GM19455 (cell line): ENCODE measurements around the gene ZNF280A.
A peak's percentile ranks its signal among the peaks of the same experiment; 100 is the strongest.
"Not testable (repeated sequence)": the region's sequence is repeated elsewhere in the genome, so short reads cannot be mapped to it uniquely, and the experiment has no call there.

Experiments used
- ATAC-seq: cut with Tn5 transposase; IDR thresholded peaks from one replicate; pipeline ENCODE4 v1.9.1; 2021; ENCODE audit not compliant: unreplicated experiment

Gene ZNF280A

DNA sequence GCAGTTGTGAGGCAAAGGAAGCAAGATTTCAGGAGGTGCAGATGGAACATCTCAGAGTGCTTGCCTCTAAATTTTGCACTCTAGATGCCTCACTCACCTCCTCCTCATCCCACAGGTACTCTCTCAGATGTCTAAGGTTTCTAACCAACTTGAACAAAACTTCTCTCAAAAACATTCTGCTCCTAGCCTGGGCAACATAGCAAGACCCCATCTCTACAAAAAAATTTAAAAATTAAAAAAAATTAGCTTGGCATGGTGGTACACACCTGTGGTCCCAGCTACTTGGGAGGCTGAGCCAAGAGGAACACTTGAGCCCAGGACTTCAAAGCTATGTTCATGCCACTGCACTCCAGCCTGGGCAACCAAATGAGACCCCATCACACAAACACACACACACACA, 4.2 kb downstream of the ZNF280A start:
- no peak for ATAC-seq

DNA sequence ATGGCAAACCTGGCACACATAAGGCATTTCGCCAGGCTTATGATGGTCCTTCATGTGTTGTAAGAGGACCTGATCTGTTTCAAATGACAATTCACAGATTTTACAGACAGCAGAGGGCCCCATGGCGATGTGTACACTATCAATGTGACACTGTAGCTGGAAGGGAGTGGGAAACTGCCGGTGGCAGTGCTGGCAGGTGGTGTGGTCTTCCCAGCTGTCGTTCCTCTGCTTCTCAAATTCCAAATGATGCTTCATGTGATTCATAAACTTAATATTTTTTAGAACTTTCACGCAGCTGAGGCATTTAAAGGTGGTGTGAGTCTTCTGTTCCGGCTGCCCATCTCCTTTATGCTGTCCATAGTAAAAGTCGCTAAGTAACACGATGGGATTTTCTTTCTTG, 5.6 kb downstream of the ZNF280A start:
- not testable (repeated sequence) for ATAC-seq

DNA sequence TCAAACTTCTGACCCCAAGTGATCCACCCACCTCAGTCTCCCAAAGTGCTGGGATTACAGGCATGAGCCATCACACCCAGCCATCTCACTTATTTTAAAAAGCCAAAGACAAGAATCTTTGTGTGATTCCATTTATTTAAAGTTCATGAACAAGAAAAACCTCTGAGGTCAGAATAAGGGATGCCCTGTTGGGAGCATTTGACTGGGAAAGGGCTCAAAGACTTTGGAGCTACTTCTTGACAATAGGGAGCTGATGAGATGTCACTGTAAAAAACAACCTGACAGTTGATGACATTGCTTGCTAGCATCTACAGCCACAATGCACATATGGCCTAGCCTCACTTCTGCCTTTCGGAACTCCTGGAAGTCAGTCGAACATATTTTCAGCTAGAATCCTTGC, 6.5 kb downstream of the ZNF280A start:
- ATAC-seq: no peak

DNA sequence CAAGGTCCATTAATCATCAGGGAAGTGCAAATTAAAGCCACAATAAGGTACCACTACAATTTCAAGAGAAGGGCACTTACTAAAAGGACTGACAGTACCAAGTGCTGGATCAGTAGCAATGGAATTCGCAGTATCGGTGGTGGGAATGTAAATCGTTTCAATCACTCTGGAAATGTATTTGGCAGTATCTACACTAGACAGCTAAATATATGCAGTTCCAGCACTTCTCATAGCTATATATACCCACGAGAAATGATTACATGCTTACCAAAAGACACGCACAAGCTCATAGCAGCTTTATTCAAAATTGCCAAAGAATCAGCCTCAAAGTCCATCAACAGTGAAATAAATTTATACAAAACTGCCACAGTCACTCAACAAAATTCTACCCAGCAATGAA, 7.1 kb downstream of the ZNF280A start:
- ATAC-seq: no peak

DNA sequence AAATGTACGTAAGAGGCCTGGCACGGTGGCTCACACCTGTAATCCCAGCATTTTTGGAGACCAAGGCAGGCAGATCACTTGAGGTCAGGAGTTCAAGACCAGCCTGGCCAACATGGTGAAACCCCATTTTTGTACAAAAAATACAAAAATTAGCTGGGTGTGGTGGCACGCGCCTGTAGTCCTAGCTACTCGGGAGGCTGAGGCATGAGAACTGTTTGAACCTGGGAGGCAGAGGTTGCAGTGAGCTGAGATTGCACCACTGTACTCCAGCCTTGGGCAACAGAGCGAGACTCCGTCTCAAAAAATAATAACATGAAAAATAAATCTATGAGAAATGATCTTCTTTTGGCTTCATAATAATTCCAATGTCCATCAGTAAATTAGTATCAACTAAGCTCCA, 9.2 kb downstream of the ZNF280A start:
- not testable (repeated sequence) for ATAC-seq

DNA sequence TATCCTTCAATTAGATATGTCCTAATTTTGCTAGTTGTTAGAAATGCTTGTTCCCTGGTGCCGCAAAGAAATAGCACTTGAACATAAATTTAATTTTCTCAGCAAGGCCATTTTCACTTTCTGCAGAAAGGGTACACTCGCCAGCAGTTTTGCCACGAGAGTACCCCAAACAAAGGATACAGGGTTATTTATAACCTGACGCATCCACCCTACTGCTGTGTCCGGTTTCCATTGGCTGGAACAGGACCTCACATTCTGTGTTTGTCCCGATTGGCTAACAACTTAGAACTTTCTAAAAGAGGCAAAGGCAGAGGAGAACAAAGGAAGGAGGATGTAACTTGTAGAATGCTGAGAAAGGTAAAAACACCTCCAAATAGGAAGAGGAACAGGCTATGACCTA, 10.2 kb downstream of the ZNF280A start:
- ATAC-seq: not testable (repeated sequence)

DNA sequence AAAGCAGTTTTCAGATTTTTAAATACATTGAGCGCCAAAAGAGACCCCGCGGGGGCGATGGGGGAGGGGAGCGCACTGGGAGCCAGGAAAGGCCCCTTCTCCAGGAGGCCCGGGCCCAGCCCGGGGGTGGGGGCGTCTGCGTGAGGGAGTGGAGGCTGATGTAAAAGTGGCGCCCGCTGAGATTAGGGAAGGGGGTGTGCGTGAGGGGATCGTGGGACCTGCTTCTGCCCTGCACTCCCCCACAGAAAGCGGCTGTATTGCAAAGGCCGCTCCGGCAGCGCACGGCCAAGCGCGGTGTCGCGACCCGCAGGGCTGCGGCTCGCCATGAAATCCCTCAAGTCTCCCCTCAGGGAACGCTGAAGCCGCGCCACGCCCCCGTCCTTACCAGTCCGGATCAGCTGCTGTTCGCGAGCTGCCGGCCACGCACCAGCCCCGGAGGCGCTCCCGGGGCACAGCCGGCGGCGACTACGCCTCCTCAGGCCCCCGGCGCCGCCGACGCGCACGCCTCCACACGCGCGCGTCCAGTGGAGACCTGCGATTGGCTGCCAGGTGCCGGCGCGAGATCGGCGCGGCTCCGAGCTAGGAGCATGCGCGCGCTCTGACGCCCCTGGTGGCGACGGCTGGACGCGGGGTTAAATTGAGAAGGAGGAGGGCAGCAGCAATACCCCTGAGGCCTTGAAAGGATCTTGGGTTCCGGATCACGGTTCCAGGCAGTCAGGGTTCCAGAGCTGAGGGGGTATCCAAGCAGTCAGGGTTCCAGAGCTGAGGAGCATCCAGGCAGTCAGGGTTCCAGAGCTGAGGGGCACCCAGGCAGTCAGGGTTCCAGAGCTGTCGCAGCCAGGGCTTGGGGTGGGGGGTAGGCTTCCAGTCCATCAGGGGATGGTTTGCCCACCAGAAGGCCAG, 11.5 kb downstream of the ZNF280A start, which contains the start of gene ZNF280B:
ZNF280B (minus strand) TSS at position 469 of the 903 bp plus-strand sequence. CDS start 19,344 bp downstream, outside the sequence.
- ATAC-seq: peak; percentile 93

DNA sequence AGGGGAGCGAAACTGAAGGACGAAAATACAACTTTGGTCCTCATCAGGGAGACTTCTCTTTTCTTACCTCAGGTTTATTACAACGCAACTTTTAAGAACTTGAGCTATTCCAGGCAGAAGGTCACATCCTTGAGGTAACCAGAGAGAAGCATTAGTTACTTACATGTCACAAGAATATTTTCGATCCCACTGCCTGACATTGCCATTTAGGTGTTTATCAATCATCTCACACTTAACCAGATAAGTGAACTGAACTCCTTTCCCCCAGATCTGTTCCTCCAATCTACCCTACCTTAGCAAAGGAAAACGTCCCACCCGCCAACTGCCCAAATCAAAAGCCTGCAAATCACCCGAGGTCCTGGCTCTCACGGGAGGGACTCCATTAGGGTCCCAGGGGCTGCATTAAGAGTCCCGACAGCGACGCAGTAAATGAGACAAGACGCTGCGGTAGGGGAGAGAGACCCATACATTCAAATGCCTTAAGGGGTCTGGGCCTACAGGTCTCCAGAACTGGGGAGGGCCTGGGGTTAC, 12.3 kb downstream of the ZNF280A start:
- ATAC-seq: no peak

DNA sequence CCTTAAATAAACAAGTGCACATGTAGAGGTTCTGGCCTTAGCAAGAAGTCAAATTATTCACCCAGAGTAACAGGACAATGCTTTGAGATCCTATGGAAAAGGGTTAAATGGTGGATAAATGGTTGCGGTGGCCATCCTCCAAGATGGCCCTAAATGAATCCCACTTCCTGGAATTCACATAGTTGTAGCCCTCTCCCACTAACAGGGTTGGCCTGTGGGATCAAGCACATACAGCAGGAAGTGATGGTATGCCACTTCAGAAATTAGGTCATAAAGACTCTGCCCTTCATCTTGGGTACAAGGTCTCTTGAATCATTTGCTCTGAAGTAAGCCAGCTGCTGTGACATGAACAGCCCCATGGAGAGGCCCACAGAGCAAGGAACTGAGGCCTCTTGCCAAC, 13.3 kb downstream of the ZNF280A start:
- ATAC-seq: no peak

DNA sequence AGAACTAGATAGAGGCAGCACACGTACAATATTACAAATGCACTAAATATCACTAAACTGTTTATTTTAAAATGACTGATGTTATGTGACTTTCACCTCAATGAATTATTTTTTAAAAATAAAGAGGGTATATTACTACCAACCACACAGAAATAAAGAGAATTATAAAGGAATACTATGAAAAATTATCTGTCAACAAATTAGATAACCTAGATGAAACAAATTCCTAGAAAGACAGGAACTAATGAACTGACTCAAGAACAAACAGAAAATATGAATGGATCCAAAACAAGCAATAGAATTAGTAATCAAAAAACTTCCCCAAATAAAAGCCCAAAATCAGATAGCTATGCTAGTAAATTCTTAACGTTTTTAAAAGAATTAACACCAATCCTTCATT, 21.8 kb downstream of the ZNF280A start:
- no peak for ATAC-seq

DNA sequence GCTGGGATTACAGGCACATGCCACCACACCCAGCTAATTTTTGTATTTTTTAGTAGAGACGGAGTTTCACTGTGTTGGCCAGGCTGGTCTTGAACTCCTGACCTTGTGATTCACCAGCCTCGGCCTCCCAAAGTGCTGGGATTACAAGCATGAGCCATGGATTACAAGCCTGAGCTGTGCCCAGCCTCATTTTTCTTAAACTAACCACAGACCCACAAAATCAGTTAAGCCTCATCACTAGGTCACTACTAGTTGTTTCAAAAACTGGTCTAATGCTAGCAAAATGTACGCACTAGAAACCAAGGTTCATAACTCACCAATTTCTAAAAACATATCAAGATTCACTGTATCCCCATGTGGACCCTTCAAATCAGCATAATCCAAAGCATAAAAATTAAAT, 28.5 kb downstream of the ZNF280A start:
- ATAC-seq: not testable (repeated sequence)

DNA sequence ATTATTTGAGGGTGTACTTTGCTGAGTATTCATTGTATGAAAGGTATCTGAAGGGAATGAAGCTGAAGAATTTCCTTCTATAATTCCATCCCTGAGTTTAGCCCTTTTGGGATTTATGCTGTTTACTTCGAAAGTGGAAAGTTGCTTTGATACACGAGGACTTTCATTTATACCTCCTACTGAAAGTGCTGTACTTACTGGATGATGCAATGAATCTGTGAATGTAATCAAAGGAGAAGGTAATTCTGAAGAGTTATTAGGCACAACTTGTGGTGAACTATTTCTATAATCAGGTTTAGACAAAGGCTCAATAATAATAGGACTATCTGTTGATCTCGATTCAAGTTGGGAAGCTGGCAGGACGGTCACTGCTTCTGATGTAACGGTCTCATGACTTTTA, 31.3 kb downstream of the ZNF280A start:
- no peak for ATAC-seq

DNA sequence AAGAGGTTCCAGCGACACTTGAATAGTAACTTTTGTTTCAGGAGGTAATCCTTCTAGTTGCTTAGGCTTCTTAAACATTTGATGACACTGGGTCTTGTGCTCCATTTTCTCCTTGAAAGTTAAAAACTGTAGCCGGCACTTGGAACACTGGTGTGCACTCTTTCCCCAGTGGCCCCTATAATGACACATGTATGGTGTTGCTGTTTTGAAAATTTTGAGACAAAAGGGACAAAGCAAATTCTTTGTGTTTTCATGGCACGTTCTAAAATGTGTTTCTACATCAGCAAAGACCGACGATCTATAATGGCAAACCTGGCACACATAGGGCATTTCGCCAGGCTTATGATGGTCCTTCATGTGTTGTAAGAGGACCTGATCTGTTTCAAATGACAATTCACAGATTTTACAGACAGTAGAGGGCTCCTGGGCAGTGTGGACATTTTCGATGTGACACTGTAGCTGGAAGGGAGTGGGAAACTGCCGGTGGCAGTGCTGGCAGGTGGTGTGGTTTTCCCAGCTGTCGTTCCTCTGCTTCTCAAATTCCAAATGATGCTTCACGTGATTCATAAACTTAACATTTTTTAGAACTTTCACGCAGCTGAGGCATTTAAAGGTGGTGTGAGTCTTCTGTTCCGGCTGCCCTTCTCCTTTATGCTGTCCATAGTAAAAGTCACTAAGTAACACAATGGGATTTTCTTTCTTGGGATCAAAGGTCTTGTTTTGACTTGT, 32.0 kb downstream of the ZNF280A start:
- no peak for ATAC-seq

DNA sequence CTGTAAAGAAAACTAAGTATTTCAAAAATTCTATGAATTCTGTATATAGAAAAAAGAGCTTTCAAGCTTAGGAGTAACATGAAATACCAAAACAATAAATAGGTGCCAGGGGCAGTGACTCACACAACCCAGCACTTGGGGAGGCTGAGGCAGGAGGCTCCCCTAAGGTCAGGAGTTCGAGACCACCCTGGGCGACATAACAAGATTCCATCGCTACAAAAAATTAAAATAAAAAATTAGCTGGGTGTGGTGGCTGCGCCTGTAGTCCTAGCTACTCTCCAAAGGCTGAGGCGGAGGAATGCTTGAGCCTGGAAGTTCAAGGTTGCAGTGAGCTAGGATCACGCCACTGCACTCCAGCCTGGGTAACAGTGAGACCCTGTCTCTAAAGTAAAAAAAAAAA, 33.0 kb downstream of the ZNF280A start:
- no peak for ATAC-seq

DNA sequence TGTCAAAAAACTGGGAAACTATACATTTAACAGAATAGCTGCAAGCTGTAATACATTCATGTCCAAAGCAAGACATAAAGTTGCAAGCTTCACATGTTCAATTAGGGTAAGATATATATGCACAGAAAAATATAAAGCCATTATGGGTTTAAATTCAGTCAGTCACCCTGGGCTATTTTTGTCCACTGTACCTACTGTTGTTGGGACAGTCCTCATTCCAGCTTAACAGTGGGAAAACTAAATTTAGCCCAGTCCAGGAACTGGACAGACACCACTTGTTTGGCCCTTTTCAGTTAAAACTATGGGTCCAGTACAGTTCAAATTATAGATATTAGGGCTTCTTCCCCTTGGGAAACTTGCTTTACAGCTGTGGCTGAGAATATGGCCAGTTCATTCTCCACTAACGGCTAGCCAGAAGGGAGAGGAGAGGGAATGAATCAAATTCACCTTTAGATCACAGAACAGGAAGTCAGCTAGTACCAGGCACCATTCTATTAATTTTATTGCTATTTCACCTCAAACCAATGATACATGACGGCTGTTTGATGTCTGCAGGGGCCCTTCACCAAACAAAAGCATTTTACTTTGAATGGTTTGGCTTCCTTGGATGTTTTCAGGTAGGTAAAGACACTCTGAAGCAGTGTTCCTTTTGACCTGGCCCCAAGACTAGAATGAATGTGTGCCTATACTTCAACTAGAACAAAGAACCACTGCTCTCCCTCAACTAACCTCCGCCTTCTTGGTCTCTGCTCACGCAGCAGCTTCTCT, 33.8 kb downstream of the ZNF280A start:
- ATAC-seq: no peak

DNA sequence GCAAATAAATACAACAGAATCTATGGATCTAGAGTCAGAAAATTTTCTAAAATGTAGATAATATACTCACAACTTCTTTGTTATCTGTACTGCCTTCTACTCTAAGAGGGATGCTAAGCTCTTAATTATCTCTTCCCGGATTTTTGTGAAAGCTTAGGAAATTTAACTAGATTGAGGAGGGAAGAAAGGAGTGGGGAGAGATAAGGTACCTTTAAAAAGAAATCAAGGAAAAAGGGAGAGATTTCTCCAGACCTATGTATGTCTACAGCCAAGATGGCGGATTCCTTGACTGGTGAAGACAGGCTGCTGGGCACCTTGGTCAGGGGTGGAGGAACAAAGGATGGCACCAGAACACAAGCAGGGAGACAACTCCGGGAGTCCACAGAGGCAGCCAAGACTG, 34.5 kb downstream of the ZNF280A start:
- no peak for ATAC-seq

DNA sequence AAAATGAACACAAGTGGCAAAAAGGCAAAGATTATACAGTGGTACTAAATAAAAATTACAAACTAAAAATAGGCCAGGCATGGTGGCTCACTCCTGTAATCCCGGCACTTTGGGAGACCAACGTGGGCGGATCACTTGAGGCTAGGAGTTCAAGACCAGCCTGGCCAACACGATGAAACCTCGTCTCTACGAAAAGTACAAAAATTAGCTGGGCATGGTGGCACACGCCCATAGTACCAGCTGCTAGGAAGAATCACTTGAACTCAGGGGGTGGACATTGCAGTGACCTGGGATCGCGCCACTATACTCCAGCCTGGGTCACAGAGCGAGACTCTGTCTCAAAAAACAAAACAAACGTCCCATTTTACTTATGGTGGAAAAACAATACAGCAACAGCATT, 36.0 kb downstream of the ZNF280A start:
- ATAC-seq: no peak

DNA sequence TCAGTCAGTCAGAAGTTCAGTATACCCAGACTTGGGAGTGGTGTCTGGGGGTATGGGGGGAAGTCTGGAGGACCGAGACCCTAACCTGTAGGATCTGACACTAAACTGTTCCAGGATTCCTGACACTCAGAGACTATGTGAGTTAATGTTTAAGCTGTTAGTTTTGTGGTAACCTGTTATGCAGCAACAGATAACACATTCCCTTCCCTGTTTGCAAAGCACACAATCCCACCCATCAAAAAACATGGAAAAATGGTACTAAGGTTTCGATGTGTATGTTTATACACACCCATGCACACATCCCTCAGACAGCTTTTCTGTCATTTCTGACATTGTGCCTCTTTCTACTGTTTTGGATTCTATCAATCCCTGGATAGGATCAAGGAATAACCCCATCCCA, 39.1 kb downstream of the ZNF280A start:
- no peak for ATAC-seq

DNA sequence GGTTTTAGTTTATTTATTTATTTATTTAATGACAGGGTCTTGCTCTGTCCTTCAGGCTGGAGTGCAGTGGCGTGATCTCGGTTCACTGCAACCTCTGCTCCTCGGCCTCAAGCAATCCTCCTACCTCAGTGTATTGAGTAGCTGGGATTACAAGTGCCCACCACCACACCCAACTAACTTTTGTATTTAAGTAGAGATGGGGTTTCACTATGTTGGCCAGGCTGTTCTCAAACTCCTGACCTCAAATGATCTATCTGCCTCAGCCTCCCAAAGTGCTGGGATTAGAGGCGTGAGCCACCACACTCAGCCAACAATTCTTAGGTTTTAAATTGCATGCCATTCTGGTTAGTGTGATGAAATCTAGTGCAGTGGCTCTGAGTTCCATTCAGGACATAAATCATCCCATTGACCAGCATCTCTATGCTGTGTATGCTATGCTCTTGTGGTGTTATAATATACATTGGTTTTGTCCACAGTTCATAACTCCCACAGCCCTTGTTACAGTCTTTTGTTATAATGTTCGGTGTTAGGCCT, 40.0 kb downstream of the ZNF280A start:
- ATAC-seq: no peak

DNA sequence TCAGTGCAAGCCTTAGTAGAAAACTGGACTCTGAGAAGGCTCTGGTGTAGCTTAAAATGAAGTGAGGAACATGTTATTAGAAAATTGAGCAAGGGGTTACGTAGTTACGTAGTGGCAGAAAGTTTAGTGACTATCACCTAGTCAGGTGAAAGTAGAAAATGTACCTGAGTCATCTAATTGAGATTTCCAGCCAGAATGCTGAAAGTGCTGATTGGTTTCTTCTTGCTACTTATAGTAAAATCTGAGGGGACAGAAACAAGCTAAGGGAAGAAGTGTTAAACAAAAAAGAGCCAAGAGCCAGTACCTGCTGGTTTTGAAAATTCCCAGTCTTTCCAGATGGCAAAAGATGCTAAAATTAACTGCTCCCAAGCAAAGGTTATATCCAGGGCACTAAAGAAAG, 41.0 kb downstream of the ZNF280A start:
- ATAC-seq: no peak

DNA sequence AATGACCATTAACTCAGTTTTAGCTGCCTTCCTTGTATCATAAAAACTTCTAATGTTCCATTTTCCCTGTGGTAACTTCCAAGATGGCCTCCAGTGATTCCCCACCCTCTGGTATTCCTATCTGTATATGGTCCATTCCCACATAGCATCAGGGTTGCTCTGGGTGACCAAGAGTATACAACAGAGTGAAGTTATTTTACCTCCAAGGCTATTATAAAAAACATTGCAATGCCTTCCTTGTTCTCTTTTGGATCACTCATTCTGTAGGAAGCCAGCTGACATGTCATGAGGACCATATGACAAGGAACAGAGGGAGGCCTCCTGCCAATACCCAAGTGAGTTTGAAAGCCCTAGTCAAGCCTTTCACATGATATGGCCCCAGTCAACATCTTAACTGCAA, 41.6 kb downstream of the ZNF280A start:
- ATAC-seq: no peak
